Upper lobe of right lung (tissue), 1 donor: ENCODE results near the gene TFAP2A. TPM values are rescaled to one million over a fixed set of nuclear protein-coding genes. Genes with fewer than 3 reads are reported as not detected.

ENCODE experiments used
- ATAC-seq: fragments of 200-7000 bp; cut with Tn5 transposase; one replicate; pipeline ENCODE4 v1.9.1; 2020; ENCODE audit warnings: mild to moderate bottlenecking, moderate library complexity
- DNase-seq: peaks from one replicate; pipeline ENCODE4 v3.0.0-alpha.2; 2020
- H3K27ac ChIP-seq: fragments of 200-600 bp; one replicate; pipeline ENCODE4 v1.8.0; 2022
- H3K27me3 ChIP-seq: fragments of 200-600 bp; one replicate; pipeline ENCODE4 v1.8.0; 2022; ENCODE audit warnings: mild to moderate bottlenecking
- H3K36me3 ChIP-seq: fragments of 200-600 bp; one replicate; pipeline ENCODE4 v1.8.0; 2022
- H3K4me1 ChIP-seq: fragments of 200-600 bp; one replicate; pipeline ENCODE4 v1.8.0; 2022
- H3K4me3 ChIP-seq: fragments of 200-600 bp; one replicate; pipeline ENCODE4 v1.8.0; 2022; ENCODE audit warnings: mild to moderate bottlenecking
- H3K9me3 ChIP-seq: fragments of 200-600 bp; one replicate; pipeline ENCODE4 v1.8.0; 2022
- CTCF ChIP-seq: fragments of 200-600 bp; IDR thresholded peaks from one replicate; pipeline ENCODE4 v1.8.0; 2022; ENCODE audit warnings: antibody characterized with exemption
- intact Hi-C: fragments of 100-400 bp; cut with DNase I; formaldehyde crosslinking; loops from one replicate; pipeline ENCODE4 v1.11.0; 2022
- microRNA-seq: library from miRNA; unstranded; fragments of <30 nt; microRNA quantifications from one replicate; pipeline ENCODE4 v1.2.0, GENCODE V29; 2020; ENCODE audit warnings: borderline microRNAs expressed
- total RNA-seq: library from RNA; stranded (reverse); fragmentation: NEBNext Ultra II Directional; extraction: Animal tissue kit (Norgen Biotek cat#: 25700); gene quantifications from one replicate; pipeline ENCODE4 v1.2.1, GENCODE V29; 2021
- donor health status: DM: no; HTN: yes; CAD: no; lungs with severe emphysema.

TFAP2A gene
- total RNA-seq, 1 donor from 2014 or later = 1.9 TPM

GRCh38 chr6:10359581-10359980 is 55.3 kb downstream of the TFAP2A start:
- ATAC-seq = no peak
- Histone ChIP-seq H3K27me3 (no peaks in the 10 kb centered on the region), H3K4me3 (no peak overlapping the region), H3K36me3 (no peaks in the 10 kb centered on the region), H3K4me1 (no peaks in the 10 kb centered on the region), H3K27ac (no peak overlapping the region), H3K9me3 (no peaks in the 10 kb centered on the region)
- no peak for DNase-seq
- intact Hi-C loops = no loop called here
- TF ChIP-seq CTCF = no peak

- no peaks in the 10 kb centered on the region for H3K36me3 ChIP-seq
- no peak for TF ChIP-seq CTCF
- H3K27ac ChIP-seq = no peak overlapping the region
- H3K27me3 ChIP-seq = no peaks in the 10 kb centered on the region
- H3K9me3 ChIP-seq = no peaks in the 10 kb centered on the region
- DNase-seq = no peak
- H3K4me3 ChIP-seq = no peak overlapping the region
- H3K4me1 ChIP-seq = no peaks in the 10 kb centered on the region
- no peak for ATAC-seq
- intact Hi-C loops = no loop called here
Observed at GRCh38 chr6:10355115-10355702, 59.7 kb downstream of the TFAP2A start.

GRCh38 chr6:10351791-10352190 is 63.1 kb downstream of the TFAP2A start:
- ATAC-seq = no peak
- no peaks in the 10 kb centered on the region for H3K4me1 ChIP-seq
- H3K27me3 ChIP-seq = no peaks in the 10 kb centered on the region
- H3K27ac ChIP-seq = no peak overlapping the region
- no peaks in the 10 kb centered on the region for H3K36me3 ChIP-seq
- DNase-seq = no peak
- TF ChIP-seq CTCF = no peak
- no peak overlapping the region for H3K4me3 ChIP-seq
- intact Hi-C loops = no loop called here
- no peaks in the 10 kb centered on the region for H3K9me3 ChIP-seq

- Histone ChIP-seq H3K27me3 (no peaks in the 10 kb centered on the region), H3K4me3 (no peak overlapping the region), H3K36me3 (no peaks in the 10 kb centered on the region), H3K4me1 (no peaks in the 10 kb centered on the region), H3K27ac (no peak overlapping the region), H3K9me3 (no peaks in the 10 kb centered on the region)
- DNase-seq (no peak), ATAC-seq (no peak)
- intact Hi-C loops = no loop called here
- no peak for TF ChIP-seq CTCF
Observed at GRCh38 chr6:10350720-10351119, 64.2 kb downstream of the TFAP2A start.

GRCh38 chr6:10347561-10348327 is 67.1 kb downstream of the TFAP2A start:
- ATAC-seq = no peak
- Histone ChIP-seq H3K27me3 (no peaks in the 10 kb centered on the region), H3K4me1 (no peaks in the 10 kb centered on the region), H3K9me3 (no peaks in the 10 kb centered on the region), H3K27ac (no peak overlapping the region), H3K4me3 (no peak overlapping the region), H3K36me3 (no peaks in the 10 kb centered on the region)
- TF ChIP-seq CTCF = no peak
- intact Hi-C loops = no loop called here
- DNase-seq = no peak

Small RNA genes lying within 50 kb of the gene (microRNA-seq; reads per million reads assigned to microRNA genes)
- gene MIR5689 = not detected

Other genes starting within 250 kb of the TFAP2A start
- 27.4 TPM for gene GCNT2, start 106.3 kb upstream of the TFAP2A start, total RNA-seq